RKO (cell line): ENCODE data around the gene FHAD1.
"Not testable (repeated sequence)": the region's sequence is repeated elsewhere in the genome, so short reads cannot be mapped to it uniquely, and the experiment has no call there.

Experiments used
- DNase-seq: peaks from one replicate; pipeline ENCODE4 v3.0.0-alpha.2; 2016; ENCODE audit warnings: low spot score

FHAD1 gene

GRCh38 chr1:15305468-15305770, 58.4 kb downstream of the FHAD1 start:
- no peak for DNase-seq

GRCh38 chr1:15306352-15306751, 59.3 kb downstream of the FHAD1 start:
- not testable (repeated sequence) for DNase-seq

DNA sequence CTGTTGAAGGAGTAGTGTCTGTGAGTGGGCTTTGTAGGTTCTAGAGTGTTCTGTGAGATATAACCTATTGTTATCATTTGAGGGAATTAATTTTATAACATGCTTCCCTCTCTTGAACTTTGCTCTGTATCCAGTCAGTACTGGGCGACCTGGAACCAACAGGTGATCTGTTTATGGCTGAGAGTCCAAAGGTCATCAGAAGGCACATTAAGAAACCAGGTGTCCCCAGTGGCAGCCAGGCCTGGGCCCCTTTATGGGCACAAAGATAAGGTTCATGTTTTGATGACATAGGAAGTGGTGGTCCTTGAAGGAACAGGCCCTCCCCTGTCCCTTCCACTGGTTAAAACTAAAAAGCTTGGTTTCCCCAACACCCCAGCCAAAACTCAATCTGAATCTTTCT, 61.1 kb downstream of the FHAD1 start:
- DNase-seq: no peak

DNA sequence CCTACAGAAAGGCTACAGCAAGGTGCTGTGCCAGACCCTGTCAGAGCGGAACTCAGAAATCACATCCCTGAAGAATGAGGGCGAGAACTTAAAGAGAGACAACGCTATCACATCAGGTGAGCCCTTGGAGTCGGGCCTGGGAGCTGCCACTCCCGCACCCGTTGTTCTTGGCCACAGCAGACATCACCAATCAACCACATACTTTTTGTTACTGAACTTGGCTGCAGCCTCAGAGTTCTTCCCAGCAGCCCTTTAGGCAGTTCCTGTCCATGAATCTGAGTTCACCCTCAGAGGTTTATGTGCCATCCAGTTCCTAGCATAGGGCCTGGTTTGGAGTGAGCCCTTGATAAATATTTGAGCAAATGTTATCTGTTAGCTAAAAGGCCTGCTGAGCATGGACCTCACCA, 61.6 kb downstream of the FHAD1 start:
- DNase-seq: no peak

GRCh38 chr1:15309687-15310086, 62.7 kb downstream of the FHAD1 start:
- no peak for DNase-seq

DNA sequence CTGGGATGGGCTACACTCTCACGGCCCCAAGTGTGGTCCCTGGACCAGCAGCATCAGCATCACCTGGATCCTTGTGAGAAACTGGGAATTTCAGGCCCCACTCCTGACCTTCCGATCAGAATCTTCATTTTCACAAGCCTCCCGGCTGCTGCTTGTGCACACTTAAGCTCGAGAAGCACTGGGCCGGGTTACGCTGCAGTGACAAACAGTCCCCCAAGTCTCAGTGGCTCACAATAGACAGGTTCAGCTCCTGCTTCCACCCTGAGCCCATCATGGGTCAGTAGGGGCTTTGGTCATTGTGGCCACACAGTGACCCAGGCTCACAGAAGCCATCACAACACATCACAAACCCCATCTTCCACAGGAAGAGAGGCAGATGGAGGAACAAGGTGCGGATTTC, 63.5 kb downstream of the FHAD1 start:
- DNase-seq: no peak

DNA sequence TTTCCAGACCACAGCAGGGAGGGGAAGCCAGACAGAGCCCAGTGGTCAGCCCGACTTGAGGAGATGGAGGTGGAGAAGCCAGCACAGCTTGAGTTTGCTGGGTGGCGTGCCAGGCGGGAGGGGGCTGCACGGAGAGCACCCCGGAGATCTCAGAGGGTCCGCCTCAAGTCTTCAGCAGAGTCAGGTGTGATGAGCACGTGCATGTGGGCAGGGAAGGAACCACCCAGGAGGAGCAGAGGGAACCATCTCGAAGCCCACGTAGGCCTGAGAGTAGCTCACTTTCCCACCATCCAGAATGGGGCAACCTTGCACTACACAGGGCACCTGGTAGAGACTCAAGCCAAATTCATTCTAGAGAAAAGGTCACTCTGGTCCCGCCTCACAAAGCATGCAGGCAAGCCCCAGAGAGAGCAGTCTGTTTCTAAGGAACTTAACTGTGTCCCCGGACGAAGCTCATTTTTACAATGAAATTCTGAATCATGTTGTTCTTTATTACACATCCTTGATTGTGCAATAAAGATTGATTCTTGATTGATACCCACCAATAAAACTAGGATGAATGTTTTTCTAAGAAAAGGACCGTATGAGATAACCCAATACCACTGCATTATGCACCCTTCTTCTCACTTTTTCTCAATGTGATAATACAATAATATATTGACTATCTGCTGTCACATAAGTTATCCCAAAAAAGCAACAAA, 64.2 kb downstream of the FHAD1 start:
- no peak for DNase-seq

DNA sequence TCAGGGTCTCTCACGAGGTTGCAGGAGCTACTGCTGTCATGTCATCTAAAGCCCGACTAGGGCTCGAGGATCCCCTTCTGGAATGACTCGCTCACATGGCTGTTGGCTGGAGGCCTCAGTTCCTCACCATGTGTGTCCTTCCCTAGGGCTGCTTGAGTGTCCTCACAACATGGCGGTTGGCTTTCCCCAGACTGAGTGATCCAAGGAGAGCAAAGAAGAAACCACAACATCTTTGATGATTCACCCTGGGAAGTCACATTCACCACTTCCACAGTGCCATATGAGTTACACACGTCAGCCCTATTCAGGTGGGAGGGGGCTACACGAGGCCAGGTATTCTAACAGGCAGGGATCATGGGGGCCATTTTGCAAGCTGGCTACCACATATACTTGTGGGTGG, 64.9 kb downstream of the FHAD1 start:
- DNase-seq: peak; percentile 18

GRCh38 chr1:15312626-15313411, 65.8 kb downstream of the FHAD1 start:
- DNase-seq: no peak

DNA sequence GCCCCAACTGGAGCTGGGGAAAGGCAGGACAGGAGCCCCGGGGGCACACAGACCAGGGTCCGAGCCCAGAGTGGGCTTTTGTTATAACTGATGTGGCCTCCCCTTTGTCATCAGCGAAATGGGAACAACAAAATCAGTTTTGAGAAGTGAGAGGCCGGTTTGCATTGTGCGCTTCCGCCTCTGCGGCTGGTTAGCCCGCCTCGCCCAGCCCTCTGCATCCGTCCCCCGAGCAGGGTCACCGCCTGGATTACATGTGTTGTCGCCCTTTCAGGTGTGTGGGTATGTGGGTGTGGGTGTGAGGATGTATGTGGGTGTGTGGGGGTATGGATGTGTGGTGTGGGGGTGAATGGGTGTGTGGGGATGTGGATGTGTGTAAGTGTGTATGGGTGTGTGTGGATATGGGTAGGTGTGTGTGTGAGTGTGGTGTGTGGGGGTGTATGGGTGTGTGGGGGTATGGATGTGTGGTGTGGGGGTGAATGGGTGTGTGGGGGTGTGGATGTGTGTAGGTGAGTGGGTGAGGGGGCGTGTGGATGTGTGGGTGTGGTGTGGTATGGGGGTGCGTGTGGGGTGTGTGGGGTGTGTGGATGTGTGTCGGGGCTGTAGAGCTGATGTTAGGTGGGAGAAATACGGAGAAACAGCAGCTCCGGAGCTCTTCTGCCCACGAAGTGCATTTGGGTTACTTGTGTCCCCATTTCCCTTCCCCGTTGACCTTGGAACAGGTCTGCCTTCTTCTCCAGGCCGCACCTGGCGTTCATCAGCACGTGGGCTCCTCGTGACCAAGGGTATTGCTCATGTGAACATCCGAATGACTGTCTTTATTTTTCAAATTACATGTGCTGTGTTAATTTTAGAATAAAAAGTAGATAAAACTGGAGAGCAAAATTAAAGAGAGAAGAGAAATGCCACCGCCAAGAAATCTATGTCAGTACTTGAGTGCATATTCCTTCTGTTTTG, 67.6 kb downstream of the FHAD1 start:
- DNase-seq: no peak

GRCh38 chr1:15315815-15316214, 68.8 kb downstream of the FHAD1 start:
- no peak for DNase-seq

DNA sequence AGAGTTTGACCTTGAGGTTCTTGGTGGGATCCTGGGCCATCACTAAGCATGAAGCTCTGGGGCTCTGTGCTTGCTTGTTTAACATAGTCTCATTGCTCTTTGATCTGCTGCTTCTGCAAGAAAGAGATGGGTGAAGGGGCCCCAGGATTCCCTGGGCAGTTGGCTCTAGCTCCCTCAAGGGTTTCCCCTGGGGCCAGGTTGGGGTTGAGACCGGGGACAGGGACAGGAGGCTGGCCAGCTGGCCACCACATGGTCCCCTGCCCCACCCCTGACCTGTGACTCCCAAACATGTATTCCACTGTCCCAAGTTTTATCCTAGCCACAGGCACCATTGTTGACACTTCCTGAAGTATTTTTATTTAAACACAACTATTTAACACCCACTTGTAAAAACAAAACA, 69.5 kb downstream of the FHAD1 start:
- DNase-seq: no peak

DNA sequence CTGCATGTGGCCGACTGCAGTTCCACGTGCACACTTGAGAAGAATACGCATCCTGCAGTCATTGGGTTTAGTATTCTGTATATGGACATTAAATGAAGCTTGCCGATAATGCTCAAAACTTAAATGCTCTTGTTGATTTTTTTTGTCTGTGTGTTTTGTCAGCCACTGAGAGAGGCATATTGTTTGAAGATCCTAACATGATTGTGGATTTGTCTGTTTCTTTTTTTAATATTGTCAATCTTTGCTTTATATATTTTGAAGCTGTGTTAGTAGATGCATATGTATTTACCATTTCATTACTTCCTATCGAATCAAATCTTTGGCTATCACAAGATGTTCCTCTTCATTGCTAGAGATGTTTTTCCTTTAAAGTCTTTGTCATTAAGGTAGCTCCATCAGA, 73.2 kb downstream of the FHAD1 start:
- no peak for DNase-seq

GRCh38 chr1:15321601-15322000, 74.6 kb downstream of the FHAD1 start:
- no peak for DNase-seq

- no peak for DNase-seq
Measured at GRCh38 chr1:15322648-15323350, 75.8 kb downstream of the FHAD1 start.

DNA sequence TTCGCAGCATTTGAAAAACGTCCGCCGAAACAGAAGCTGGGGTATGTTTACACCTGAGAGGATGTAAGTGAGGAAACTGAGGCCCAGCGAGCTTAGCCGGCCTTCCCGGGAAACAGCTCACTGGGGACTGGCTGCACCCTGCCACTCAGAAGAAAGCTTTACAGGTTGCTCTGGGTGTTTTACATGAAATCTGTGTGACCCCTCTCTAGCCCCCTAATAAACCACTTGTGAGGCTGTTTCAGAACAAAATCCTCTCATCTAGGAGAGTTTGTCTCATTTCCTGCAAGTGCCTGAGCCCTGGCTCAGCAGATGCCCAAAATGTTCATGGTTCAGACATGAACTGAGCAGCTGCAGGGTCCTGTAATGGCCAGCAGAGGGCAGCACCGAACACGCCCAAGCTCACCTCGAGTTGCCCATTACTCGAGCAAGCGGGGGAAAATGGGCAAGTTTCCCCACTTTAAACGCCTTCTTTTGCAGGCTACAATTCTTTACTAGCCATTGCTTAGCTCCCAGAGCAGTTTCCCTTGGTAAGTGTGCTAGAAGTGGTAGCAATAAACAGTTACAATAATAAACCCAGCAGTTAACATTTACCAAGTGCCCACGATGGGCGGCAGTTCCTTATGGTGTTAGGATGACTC, 76.4 kb downstream of the FHAD1 start:
- DNase-seq: peak; percentile 80

DNA sequence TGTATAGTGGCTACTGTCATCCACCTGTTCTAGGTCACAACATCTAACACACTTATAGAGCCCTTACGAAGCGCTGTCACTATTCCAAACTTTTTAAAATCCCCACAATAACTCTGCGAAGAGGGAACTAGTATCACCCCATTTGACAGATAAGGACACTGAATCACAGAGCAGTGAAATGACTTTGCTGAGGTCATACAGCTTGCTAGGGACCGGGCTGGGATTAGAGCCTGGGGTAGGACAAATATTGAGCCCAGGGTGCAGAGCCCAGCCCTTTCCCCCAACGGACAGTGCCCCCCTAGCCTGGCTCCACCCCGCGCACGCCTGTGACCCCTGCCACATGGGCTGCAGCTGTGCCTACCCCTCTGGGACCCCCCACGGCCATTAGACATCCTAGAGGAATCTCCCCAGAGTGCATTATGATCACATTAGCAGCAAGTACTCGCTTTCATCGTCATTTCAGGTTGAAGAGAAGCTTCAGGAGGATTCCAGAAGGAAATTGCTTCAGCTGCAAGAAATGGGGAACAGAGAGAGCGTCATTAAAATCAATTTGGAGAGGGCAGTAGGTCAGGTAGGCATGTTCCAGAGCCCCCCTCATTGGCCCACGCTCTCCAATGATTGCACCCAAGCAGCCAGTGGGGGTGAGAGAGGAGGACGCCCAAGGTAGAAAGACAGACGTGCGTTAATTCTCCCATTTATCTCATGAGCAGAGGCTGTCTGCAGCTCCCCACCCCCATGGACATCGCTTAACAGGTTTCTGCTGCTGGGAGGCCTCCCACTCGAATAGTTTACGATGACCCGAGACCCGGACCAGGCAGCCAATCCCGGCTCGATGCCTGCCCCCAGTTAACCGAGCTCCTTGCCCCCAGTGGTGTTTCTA, 77.2 kb downstream of the FHAD1 start:
- no peak for DNase-seq

DNA sequence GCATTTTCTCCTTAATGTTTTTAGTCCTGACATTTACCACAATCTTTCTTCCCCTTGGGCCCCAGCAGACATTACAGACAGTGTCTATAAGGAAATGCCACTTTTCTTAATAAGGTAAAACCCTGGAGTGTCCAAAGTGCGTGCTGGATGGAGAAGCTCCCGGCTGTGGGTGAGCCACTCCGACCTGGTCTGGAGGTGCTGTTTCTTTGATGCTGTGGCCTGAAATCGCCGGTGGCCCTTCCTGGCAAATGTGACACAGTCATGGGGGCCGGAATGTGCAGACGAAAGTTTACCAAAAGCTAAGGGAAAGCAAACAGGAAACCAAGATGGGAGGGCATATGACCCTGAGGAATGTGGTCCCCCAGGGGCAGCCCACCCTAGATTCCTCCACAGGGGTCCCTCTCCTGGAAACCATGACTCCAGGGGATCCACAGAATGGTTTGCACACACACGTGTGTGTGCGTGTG, 77.9 kb downstream of the FHAD1 start:
- DNase-seq: no peak

GRCh38 chr1:15325375-15326085, 78.5 kb downstream of the FHAD1 start:
- DNase-seq: no peak
